ENCODE results near the gene TMEM97. TPM values are rescaled to one million over a fixed set of nuclear protein-coding genes. Genes with fewer than 3 reads are reported as not detected.

TMEM97 gene
- total RNA-seq, 1 donor from 2014 or later = 13.6 TPM

GRCh38 chr17:28370035-28370743, 51.2 kb downstream of the TMEM97 start, which contains the start of gene VTN:
VTN (minus strand) TSS chr17:28370307; CDS start chr17:28370203, 104 bp downstream.
- H3K36me3 Mint-ChIP-seq (ENCODE audit: low read depth) = no peaks in the 10 kb centered on the region
- H3K9me3 Mint-ChIP-seq (ENCODE audit: low read depth) = no peaks in the 10 kb centered on the region
- H3K4me3 Mint-ChIP-seq (ENCODE audit: unreplicated experiment) = peak within 1 kb of the TSS; percentile 74
- H3K4me1 Mint-ChIP-seq (ENCODE audit: low read depth) = peaks cover 33% of the 10 kb centered on the region
- no peak for DNase-seq (ENCODE audit: low spot score)
- peak within 1 kb of the TSS; percentile 88 for H3K27ac Mint-ChIP-seq (ENCODE audit: unreplicated experiment)
- TF ChIP-seq, protein P1, sequence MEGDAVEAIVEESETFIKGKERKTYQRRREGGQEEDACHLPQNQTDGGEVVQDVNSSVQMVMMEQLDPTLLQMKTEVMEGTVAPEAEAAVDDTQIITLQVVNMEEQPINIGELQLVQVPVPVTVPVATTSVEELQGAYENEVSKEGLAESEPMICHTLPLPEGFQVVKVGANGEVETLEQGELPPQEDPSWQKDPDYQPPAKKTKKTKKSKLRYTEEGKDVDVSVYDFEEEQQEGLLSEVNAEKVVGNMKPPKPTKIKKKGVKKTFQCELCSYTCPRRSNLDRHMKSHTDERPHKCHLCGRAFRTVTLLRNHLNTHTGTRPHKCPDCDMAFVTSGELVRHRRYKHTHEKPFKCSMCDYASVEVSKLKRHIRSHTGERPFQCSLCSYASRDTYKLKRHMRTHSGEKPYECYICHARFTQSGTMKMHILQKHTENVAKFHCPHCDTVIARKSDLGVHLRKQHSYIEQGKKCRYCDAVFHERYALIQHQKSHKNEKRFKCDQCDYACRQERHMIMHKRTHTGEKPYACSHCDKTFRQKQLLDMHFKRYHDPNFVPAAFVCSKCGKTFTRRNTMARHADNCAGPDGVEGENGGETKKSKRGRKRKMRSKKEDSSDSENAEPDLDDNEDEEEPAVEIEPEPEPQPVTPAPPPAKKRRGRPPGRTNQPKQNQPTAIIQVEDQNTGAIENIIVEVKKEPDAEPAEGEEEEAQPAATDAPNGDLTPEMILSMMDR (IDR thresholded peaks at IDR 0.05) = no peak
- no peaks in the 10 kb centered on the region for H3K27me3 Mint-ChIP-seq (ENCODE audit: low read depth)

DNA sequence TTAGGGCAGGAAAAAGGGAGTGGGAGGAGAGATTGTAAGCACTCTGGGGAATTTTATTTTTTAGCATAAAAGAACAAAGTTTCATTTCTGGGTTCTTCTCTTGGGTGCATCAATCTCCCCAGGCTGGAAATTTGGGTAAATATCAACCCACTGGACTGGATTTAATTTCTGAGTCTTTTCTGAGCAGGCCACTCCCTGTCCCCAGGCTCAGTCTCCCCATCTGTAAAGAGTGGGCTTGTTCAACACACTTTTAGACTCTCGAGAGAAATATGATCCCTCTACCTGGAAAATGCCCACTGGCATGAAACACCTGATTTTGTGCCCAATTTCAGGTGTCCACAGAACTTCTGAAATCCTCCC, 51.7 kb downstream of the TMEM97 start:
- Mint-ChIP-seq H3K27ac (ENCODE audit: unreplicated experiment) (peak overlapping the region; percentile 88), H3K9me3 (ENCODE audit: low read depth) (no peaks in the 10 kb centered on the region)

GRCh38 chr17:28371245-28372202, 52.5 kb downstream of the TMEM97 start, which contains the start of gene SARM1:
SARM1 (plus strand) TSS chr17:28371694; CDS start chr17:28372033, 339 bp downstream.
- H3K4me3 Mint-ChIP-seq (ENCODE audit: unreplicated experiment) = peak within 1 kb of the TSS; percentile 79

More for the DNA sequence above, 51.7 kb downstream of the TMEM97 start:
- H3K4me3 Mint-ChIP-seq (ENCODE audit: unreplicated experiment) = peak overlapping the region; percentile 74
- H3K36me3 Mint-ChIP-seq (ENCODE audit: low read depth) = no peaks in the 10 kb centered on the region
- no peaks in the 10 kb centered on the region for H3K27me3 Mint-ChIP-seq (ENCODE audit: low read depth)
- DNase-seq (ENCODE audit: low spot score) = no peak
- peaks cover 33% of the 10 kb centered on the region for H3K4me1 Mint-ChIP-seq (ENCODE audit: low read depth)
- TF ChIP-seq, protein P1 (IDR thresholded peaks at IDR 0.05) = no peak

GRCh38 chr17:28372203-28372944, 53.4 kb downstream of the TMEM97 start:
- H3K27ac Mint-ChIP-seq (ENCODE audit: unreplicated experiment) = peak overlapping the region; percentile 17
- no peaks in the 10 kb centered on the region for H3K9me3 Mint-ChIP-seq (ENCODE audit: low read depth)
- TF ChIP-seq, protein P1 (IDR thresholded peaks at IDR 0.05) = no peak
- DNase-seq (ENCODE audit: low spot score) = peak; percentile 91
- H3K4me1 Mint-ChIP-seq (ENCODE audit: low read depth) = peaks cover 33% of the 10 kb centered on the region
- H3K36me3 Mint-ChIP-seq (ENCODE audit: low read depth) = no peaks in the 10 kb centered on the region
- H3K4me3 Mint-ChIP-seq (ENCODE audit: unreplicated experiment) = peak overlapping the region; percentile 65
- H3K27me3 Mint-ChIP-seq (ENCODE audit: low read depth) = no peaks in the 10 kb centered on the region

More at GRCh38 chr17:28371245-28372202, 52.5 kb downstream of the TMEM97 start, which contains the start of gene SARM1:
- peak within 1 kb of the TSS; percentile 88 for H3K27ac Mint-ChIP-seq (ENCODE audit: unreplicated experiment)
- no peaks in the 10 kb centered on the region for H3K36me3 Mint-ChIP-seq (ENCODE audit: low read depth)
- no peaks in the 10 kb centered on the region for H3K9me3 Mint-ChIP-seq (ENCODE audit: low read depth)
- TF ChIP-seq, protein P1 (IDR thresholded peaks at IDR 0.05) = no peak
- peaks cover 33% of the 10 kb centered on the region for H3K4me1 Mint-ChIP-seq (ENCODE audit: low read depth)
- no peaks in the 10 kb centered on the region for H3K27me3 Mint-ChIP-seq (ENCODE audit: low read depth)
- peak; percentile 95 for DNase-seq (ENCODE audit: low spot score)

Data from chondrocyte (in vitro differentiated cells).